HCT116 (cell line): ENCODE data around the gene TNFRSF1A. TPM values are rescaled to one million over a fixed set of nuclear protein-coding genes. Genes with fewer than 3 reads are reported as not detected.

ENCODE experiments used
- ATAC-seq: fragments of 200-7000 bp; cut with Tn5 transposase; 2 replicates; pipeline ENCODE4 v1.9.1; 2020; ENCODE audit warnings: mild to moderate bottlenecking, moderate library complexity
- BruUV-seq: library from RNA; stranded (reverse); fragments of 400-500 nt; replicated peaks from 2 replicates; lab custom pipeline; 2021; lab: Mats Ljungman, UMichigan
- CTCF ChIA-PET: fragments of 300-600 bp; sonication (Branson Sonifier 250); formaldehyde crosslinking; loops from one replicate; lab custom pipeline; 2021; ENCODE audit warnings: antibody characterized with exemption; lab: Charles Lee
- POLR2A ChIA-PET: fragments of 300-600, 350-600 bp; sonication (Branson Sonifier 250); formaldehyde crosslinking; loops from one replicate; lab custom pipeline; 2021; ENCODE audit warnings: antibody characterized with exemption; lab: Charles Lee
- RAD21 ChIA-PET, 2 experiments: fragments of 300-600 bp; sonication (Branson Sonifier 250); formaldehyde crosslinking; loops; one replicate each; lab custom pipeline; 2023; ENCODE audit warnings: low total read pairs in 2 of 2; ENCODE audit not compliant: uncharacterized antibody in 2 of 2, unreplicated experiment in 2 of 2, low non-redundant PET in 1 of 2; lab: Charles Lee
- DNase-seq: peaks from one replicate; pipeline ENCODE4 v3.0.0-alpha.2; 2010; ENCODE audit warnings: low read depth, low spot score
- H2AFZ ChIP-seq: fragments of 200-600 bp; shearing (Covaris generic), sonication (generic); 2 replicates; pipeline ENCODE4 v1.6.1; 2017; ENCODE audit warnings: low read depth, mixed run types, mixed read lengths, antibody characterized with exemption, low read length; ENCODE audit not compliant: poor library complexity, severe bottlenecking
- H3K27ac ChIP-seq: 2 replicates; pipeline ENCODE4 v1.5.1; 2012; ENCODE audit warnings: low read depth, low read length
- H3K27me3 ChIP-seq: fragments of 200-600 bp; sonication (generic); 2 replicates; pipeline ENCODE4 v1.6.1; 2016; ENCODE audit warnings: mixed run types, low read length, mixed read lengths; ENCODE audit not compliant: insufficient read depth
- H3K36me3 ChIP-seq, 2 experiments: fragments of 200-500 bp in 1 of 2; fragments of 200-600 bp in 1 of 2; sonication (Bioruptor generic) in 1 of 2; sonication (generic) in 1 of 2; 2 replicates each; pipeline versions ENCODE4 v1.5.1 to v1.6.1; 2014 to 2016; ENCODE audit warnings: low read length in 2 of 2, inconsistent platforms in 1 of 2, mixed read lengths in 1 of 2, mixed run types in 1 of 2; ENCODE audit not compliant: insufficient read depth in 2 of 2, control insufficient read depth in 1 of 2
- H3K4me1 ChIP-seq, 2 experiments: fragments of 200-600 bp in 1 of 2; sonication (generic) in 1 of 2; 2 replicates each; pipeline versions ENCODE4 v1.5.1 to v1.6.1; 2012 to 2017; ENCODE audit warnings: low read length in 2 of 2, inconsistent platforms in 1 of 2, mild to moderate bottlenecking in 1 of 2, mixed read lengths in 1 of 2, mixed run types in 1 of 2, moderate library complexity in 1 of 2; ENCODE audit not compliant: insufficient read depth in 2 of 2, control insufficient read depth in 1 of 2
- H3K4me2 ChIP-seq: fragments of 200-600 bp; sonication (generic); 2 replicates; pipeline ENCODE4 v1.6.1; 2017; ENCODE audit warnings: mixed run types, low read length, mixed read lengths
- H3K4me3 ChIP-seq, 2 experiments: fragments of 200-600 bp in 1 of 2; sonication (generic) in 1 of 2; replicated peaks in 1 of 2; 2 replicates each; pipeline ENCODE4 v1.5.1; 2011 to 2016; ENCODE audit warnings: low read length in 2 of 2, control low read depth in 1 of 2, low read depth in 1 of 2, mild to moderate bottlenecking in 1 of 2, mixed read lengths in 1 of 2, mixed run types in 1 of 2
- H3K79me2 ChIP-seq: fragments of 200-600 bp; sonication (generic); 2 replicates; pipeline ENCODE4 v1.6.1; 2017; ENCODE audit warnings: mild to moderate bottlenecking, mixed run types, low read length, moderate library complexity, mixed read lengths; ENCODE audit not compliant: insufficient read depth
- H3K9ac ChIP-seq: fragments of 200-600 bp; sonication (generic); 2 replicates; pipeline ENCODE4 v1.6.1; 2016; ENCODE audit warnings: low read length, mixed read lengths
- H3K9me2 ChIP-seq: fragments of 200-600 bp; sonication (generic), shearing (Covaris generic); 2 replicates; pipeline ENCODE4 v1.6.1; 2017; ENCODE audit warnings: mixed run types, mild to moderate bottlenecking, moderate library complexity; ENCODE audit not compliant: insufficient read depth
- H3K9me3 ChIP-seq, 2 experiments: fragments of 200-500 bp in 1 of 2; fragments of 200-600 bp in 1 of 2; sonication (Bioruptor generic) in 1 of 2; sonication (generic) in 1 of 2; 2 replicates each; pipeline ENCODE4 v1.6.1; 2014 to 2017; ENCODE audit warnings: low read length in 2 of 2, mixed read lengths in 2 of 2, inconsistent platforms in 1 of 2, low read depth in 1 of 2, mild to moderate bottlenecking in 1 of 2, mixed run types in 1 of 2, moderate library complexity in 1 of 2; ENCODE audit not compliant: control insufficient read depth in 1 of 2, insufficient read depth in 1 of 2
- H4K20me1 ChIP-seq: fragments of 200-600 bp; sonication (generic), shearing (Covaris generic); 2 replicates; pipeline ENCODE4 v1.6.1; 2017; ENCODE audit warnings: mixed run types, mild to moderate bottlenecking, moderate library complexity; ENCODE audit not compliant: insufficient read depth
- CBX3 ChIP-seq: IDR thresholded peaks from 2 replicates; pipeline ENCODE4 v1.6.1; 2012; ENCODE audit warnings: low read depth
- EZH2 ChIP-seq: fragments of 200-600 bp; sonication (generic); IDR thresholded peaks from 2 replicates; pipeline ENCODE4 v1.6.1; 2017; ENCODE audit warnings: antibody characterized with exemption, mixed run types
- EZH2phosphoT487 ChIP-seq: fragments of 200-600 bp; IDR thresholded peaks from 2 replicates; pipeline ENCODE4 v1.6.1; 2018; ENCODE audit warnings: antibody characterized with exemption, borderline replicate concordance
- JUND ChIP-seq: IDR thresholded peaks from 2 replicates; pipeline ENCODE4 v1.6.1; 2012
- POLR2A ChIP-seq: IDR thresholded peaks from 2 replicates; pipeline ENCODE4 v1.7.0; 2011; ENCODE audit warnings: borderline replicate concordance; ENCODE audit not compliant: insufficient read depth, insufficient read length; ENCODE audit errors: extremely low read depth
- POLR2AphosphoS5 ChIP-seq: IDR thresholded peaks from 2 replicates; pipeline ENCODE4 v1.6.1; 2011; ENCODE audit warnings: mild to moderate bottlenecking, low read depth, low read length, moderate library complexity
- SIN3A ChIP-seq: IDR thresholded peaks from 2 replicates; pipeline ENCODE4 v1.6.1; 2012; ENCODE audit warnings: low read depth
- SP1 ChIP-seq: IDR thresholded peaks from 2 replicates; pipeline ENCODE4 v1.6.1; 2012; ENCODE audit warnings: low read depth
- SRF ChIP-seq: IDR thresholded peaks from 2 replicates; pipeline ENCODE4 v1.6.1; 2012; ENCODE audit warnings: low read depth
- TCF7L2 ChIP-seq: IDR thresholded peaks from 2 replicates; pipeline ENCODE4 v1.7.0; 2011; ENCODE audit warnings: borderline replicate concordance, inconsistent platforms; ENCODE audit not compliant: insufficient read depth, insufficient read length; ENCODE audit errors: extremely low read depth
- ZNF274 ChIP-seq: fragments of 200-500 bp; sonication (Bioruptor generic); IDR thresholded peaks from 2 replicates; pipeline ENCODE4 v1.6.1; 2014; ENCODE audit warnings: mild to moderate bottlenecking, low read depth, low read length, inconsistent platforms
- intact Hi-C: fragments of 100-400 bp; cut with micrococcal nuclease; formaldehyde crosslinking; loops from 2 replicates; pipeline ENCODE4 v1.10.0; 2022
- total RNA-seq: library from RNA; stranded (reverse); gene quantifications from one replicate; pipeline ENCODE4 v1.2.1, GENCODE V29; 2021; ENCODE audit not compliant: unreplicated experiment

The TNFRSF1A gene
- total RNA-seq, 1 experiment from 2014 or later, result 129 TPM

GRCh38 chr12:6360578-6361490 lies 19.0 kb upstream of the TNFRSF1A start:
- H2AFZ ChIP-seq, result no peak overlapping the region
- H3K4me2 ChIP-seq, result no peak overlapping the region
- TSS peak; percentile 15 for BruUV-seq

GRCh38 chr12:6360080-6360571 lies 18.2 kb upstream of the TNFRSF1A start:
- peaks cover 27% of the 10 kb centered on the region for H3K79me2 ChIP-seq
- DNase-seq (no peak), ATAC-seq (no peak)
- ChIA-PET CTCF (no interaction called here), POLR2A (interaction anchor here (1.3 kb wide), 1 partner anchor 24 kb away, joined by 4 read pairs; no protein-coding TSS in a partner anchor), RAD21 (no interaction called here)
- TF ChIP-seq JUND, result no peak
- TF ChIP-seq POLR2A, result no peak
- no peak for TF ChIP-seq SRF
- TF ChIP-seq TCF7L2, result no peak
- no peak for TF ChIP-seq POLR2AphosphoS5
- no peak for TF ChIP-seq ZNF274
- TF ChIP-seq EZH2phosphoT487, result no peak
- no peak for TF ChIP-seq EZH2
- no peak for TF ChIP-seq SIN3A
- TF ChIP-seq SP1, result no peak
- TF ChIP-seq CBX3, result no peak
- no peak overlapping the region for H3K4me2 ChIP-seq
- BruUV-seq, result no TSS peak
- H4K20me1 ChIP-seq, result no peaks in the 10 kb centered on the region
- no peaks in the 10 kb centered on the region for H3K9me3 ChIP-seq
- no peak overlapping the region for H3K27ac ChIP-seq
- no peak overlapping the region for H3K9ac ChIP-seq
- no peak overlapping the region for H2AFZ ChIP-seq
- no peak overlapping the region for H3K4me3 ChIP-seq
- intact Hi-C loops, result no loop called here
- H3K27me3 ChIP-seq, result no peaks in the 10 kb centered on the region
- H3K4me1 ChIP-seq, result peaks cover 37 to 58% of the 10 kb centered on the region in 2 experiments
- peaks cover 4 to 19% of the 10 kb centered on the region in 2 experiments; a peak in 3 of 4 replicates for H3K36me3 ChIP-seq
- H3K9me2 ChIP-seq, result no peaks in the 10 kb centered on the region

More at GRCh38 chr12:6360578-6361490, 19.0 kb upstream of the TNFRSF1A start:
- Histone ChIP-seq H3K36me3 (peaks cover 2 to 15% of the 10 kb centered on the region in 2 experiments; a peak in 2 of 4 replicates), H3K4me3 (no peak overlapping the region), H3K4me1 (peaks cover 43 to 58% of the 10 kb centered on the region in 2 experiments), H3K9me3 (no peaks in the 10 kb centered on the region), H3K27me3 (no peaks in the 10 kb centered on the region), H3K79me2 (peaks cover 34% of the 10 kb centered on the region), H3K27ac (peak overlapping the region; percentile 99), H3K9ac (no peak overlapping the region), H4K20me1 (no peaks in the 10 kb centered on the region), H3K9me2 (no peaks in the 10 kb centered on the region)
- ChIA-PET RAD21 (no interaction called here), CTCF (no interaction called here), POLR2A (interaction anchor here (1.3 kb wide), 1 partner anchor 24 kb away, joined by 4 read pairs; no protein-coding TSS in a partner anchor)
- DNase-seq, result no peak
- ATAC-seq, result no peak
- TF ChIP-seq ZNF274, result no peak
- intact Hi-C loops, result no loop called here
